NCI-H2227 treated with DMSO at 0.1 percent for 48 hours (cell line): ENCODE results near the gene RALGPS2.
A peak's percentile ranks its signal among the peaks of the same experiment; 100 is the strongest.
"Not testable (repeated sequence)": the region's sequence is repeated elsewhere in the genome, so short reads cannot be mapped to it uniquely, and the experiment has no call there.

ENCODE experiments used
- DNase-seq: peaks from one replicate; lab custom pipeline; 2025; lab: John Stamatoyannopoulos, UW

Gene RALGPS2

DNA sequence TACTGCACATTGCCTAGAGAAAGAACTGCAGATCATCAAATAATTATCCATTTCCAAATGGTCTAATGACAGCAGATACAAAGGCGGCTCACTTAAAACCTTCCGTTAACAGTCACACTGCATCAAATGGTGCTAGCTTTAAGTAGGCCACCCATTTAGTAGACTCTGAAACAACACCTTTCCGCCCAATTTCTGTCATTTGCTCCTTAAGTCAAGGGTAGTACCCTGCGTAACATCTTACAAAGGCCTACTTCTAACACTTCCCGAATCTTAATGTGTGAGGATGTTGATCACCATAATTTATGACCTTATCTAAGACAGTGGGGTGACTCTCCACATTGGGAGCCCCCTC lies 692 bp upstream of the RALGPS2 start:
- DNase-seq, result no peak

DNA sequence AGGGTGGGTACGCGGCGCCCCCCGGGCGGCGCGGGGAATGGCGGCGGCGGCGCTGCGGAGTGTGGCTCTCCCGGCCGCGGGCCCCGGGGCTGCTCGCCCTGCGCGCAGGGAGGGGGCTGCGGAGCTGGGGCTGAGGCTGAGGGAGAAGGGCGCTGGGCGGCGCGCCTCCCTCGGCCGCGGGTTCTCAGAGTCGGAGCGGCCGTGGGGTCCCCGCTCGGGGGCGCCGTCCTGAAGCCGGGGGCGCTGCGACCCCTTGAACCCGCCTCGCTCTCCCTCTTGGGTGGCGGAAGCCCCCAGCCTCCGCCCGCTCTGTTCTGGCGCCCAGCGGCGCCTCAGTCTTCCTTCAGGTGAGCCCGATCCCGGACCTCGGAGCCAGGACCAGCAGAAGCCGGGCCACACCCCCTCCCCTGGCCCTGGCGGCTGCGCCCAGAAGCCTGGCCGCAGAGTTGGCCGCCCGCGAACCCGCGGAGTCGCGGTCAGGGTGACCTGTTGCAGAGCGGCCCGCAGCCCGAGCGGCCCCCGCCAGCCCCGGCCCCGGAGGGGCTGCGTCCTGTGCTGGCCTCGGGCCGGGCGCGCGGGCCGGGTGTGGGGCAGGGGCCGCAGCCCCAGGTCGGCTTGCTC lies 532 bp downstream of the RALGPS2 start:
- no peak for DNase-seq

DNA sequence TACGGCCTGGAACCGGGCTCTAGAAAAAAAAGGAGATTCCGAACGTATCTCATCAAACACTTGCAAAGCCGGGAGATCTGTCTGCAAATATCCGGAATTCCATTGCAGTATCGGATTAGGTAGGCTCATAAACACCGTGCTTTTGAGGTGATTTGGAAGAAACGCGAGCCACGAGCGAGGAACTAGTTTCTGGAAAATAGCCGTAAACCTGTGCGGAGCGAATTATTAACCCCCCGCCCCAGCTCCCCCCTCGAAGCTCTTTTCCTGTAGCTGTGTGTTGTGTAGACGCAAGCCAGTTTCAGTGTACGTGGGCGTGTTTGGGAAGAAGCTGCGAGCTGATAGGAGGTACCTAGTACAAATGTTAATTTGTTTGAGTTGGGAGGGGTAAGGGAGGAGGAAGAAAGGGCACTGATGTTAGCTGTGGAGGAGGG lies 1.1 kb downstream of the RALGPS2 start:
- peak; percentile 77 for DNase-seq

DNA sequence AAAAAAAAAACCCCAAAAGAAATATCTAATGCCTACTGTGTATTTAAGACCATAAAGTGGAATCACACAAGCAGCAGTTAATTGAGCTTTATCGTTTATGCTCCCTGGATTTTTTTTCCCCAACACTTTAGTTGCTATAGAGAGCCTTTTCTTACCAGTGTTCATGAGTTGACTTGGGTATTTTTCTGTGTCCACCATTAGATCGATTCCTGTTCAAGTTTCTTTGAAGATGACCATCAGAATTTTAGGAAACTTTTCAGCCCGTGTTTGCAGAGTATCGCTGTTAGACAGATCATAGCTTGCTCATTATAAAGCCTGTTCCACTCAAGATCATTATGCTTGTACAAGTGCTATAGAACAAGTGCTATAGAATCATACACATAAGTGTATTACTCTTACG lies 1.5 kb downstream of the RALGPS2 start:
- no peak for DNase-seq

DNA sequence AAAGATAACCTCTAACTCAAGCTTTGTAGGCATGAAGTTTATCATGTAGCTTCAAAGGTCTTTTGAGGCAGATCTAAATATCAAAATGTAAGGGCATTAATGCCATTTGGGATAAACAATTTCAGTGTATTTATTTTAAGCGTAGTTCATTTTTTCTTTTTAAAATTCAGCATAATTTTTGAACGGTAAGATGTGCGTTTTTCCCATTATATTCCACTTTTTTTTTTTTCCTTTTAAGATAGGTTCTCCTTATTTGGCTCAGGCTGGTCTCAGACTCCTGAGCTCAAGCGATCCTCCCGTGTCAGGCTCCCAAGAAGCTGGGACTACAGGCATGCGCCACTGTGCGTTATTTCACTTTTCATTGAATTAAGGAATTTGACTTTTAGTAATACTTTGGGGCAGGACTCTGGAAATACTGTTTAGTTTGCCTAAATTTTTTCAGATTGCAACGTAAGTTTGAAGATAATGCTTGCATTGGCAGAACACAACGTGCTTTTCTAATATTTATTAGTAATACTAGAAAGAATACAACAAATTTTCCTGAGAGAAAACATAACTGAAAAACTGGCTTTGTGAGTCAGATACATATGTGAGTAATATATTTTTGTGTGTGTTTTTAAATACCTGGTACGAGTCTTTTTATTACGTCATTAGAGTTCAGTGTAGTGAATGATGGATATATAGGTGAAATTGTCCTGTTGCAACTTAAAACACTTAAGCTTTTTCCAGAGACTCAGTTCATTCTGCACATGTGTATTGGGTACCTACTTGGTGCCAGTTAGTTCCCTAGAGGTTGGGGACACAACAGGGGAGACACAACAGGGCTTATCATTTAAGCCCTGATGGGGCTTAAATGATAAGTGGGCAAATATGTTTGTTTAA lies 2.2 kb downstream of the RALGPS2 start:
- DNase-seq, result no peak

DNA sequence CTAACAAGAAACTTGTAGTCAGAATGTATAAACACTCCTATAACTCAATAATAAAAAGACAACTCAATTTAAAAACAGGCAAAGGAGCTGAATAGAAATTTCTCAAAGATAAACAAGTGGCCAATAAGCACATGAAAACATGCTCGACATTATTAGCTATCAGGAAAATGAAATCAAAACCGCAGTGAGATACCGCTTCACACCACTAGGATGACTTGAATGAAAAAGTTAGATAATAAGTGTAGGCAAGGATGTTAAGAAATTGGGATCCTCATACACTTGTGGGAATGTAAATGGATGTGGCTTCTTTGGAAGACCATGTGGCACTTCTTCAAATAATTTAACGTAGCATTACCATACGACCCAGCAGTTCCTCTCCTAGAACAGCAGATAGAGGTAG lies 8.9 kb downstream of the RALGPS2 start:
- no peak for DNase-seq

DNA sequence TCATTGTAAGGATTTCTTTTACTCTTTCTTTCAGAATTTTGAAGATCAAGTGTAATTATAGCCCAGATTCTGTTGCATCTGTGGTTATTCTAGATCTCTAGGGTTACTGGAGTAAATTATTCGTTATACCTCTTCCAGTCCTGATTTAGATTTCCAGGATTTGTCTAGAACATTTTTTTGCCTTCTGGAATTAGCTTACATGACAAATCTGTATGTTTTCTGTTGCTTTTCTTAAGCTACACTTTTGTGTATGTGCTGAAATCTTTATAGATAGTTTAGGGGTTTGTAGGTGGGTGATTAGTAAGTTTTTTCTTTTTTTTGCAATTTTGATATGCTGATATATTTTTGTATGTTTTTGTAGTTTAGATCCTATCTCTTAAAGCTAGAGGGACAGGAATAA lies 13.7 kb downstream of the RALGPS2 start:
- DNase-seq, result no peak

DNA sequence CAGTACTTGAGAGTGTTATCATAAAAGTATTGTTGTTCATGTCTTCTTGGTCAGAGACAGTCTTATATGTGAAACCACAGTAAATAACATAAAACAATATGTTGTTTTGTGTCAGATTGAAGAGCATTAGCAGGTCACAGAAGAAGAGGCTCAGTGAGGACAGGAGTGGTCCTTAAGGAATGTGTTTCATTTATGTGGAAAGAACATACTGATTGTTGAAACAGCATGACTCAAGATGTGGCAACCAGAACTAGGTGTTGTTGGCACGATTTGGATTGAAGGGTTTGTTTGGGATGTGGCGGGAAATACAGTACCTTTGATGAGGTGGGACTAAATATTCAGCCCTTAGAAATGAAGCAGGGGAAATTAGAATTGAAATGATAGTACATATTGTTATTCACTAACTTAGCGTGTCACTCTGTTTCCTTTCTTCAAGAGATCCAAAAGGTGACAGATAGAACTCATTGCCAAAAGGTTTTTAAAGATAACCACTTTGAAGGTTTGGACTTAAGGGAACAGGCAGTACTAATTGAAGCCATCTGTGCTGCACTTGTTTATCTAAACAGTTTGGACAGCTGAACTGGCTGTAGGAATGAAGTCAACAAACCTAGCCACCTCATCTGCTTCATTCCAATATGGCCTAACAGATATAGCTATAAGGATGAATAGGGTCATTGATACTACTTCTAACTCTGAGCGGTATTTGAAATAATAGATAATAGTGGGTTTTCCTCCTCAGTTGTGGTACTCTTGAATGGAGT lies 14.4 kb downstream of the RALGPS2 start:
- no peak for DNase-seq

DNA sequence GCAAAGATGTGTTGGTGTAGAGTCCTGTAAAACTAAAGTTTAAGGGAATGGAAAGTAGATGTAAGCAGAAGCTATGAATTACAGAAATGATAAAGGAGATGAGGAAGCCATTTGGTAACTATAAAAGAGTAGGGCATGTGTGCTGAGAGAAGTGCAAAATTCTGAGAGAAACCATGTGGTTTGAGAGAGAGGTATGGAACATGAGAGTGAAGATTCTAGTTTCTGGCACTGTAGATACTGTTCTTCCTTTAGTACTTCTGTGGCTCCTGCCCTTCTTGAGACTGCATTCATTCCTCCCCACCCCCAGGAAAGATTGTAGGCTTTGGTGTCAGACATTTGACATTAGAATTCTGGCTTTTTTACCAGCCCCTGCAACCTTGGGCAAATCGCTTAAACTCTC lies 15.4 kb downstream of the RALGPS2 start:
- no peak for DNase-seq

DNA sequence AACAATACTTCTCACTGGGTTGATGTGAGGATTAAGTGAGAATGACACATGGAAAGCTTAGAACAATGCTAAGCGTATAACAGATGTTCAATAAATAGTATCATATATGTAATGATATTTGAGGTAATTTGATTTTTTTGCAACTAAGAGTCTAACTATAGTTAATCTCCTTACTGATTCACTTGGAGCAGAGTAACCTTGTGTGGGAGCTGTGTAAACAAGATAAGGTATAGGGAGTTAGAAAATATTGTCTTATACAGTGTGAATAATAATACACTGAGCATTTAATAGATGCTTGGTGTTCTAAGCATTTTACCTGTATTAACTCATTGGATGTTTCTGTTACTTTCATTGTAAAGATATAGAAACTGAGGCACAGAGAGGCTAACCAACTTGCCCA lies 15.9 kb downstream of the RALGPS2 start:
- DNase-seq, result no peak

DNA sequence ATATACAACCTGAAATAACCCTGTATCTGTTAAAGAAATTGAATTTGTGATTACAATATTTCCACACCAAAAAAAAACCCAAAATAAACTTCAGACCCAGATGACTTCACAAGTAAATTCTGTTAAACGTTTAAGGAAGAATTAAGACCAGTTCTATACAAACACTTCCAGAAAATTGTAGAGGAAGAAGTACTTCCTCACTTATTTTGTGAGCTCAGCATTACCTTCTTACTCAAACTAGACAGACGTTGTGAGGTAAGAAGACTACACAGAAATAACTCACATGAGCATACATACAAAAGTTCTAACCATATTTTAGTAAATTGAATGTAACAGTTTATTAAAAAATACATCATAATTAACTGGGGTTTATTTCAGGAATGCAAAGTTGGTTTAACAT lies 18.8 kb downstream of the RALGPS2 start:
- DNase-seq, result no peak

DNA sequence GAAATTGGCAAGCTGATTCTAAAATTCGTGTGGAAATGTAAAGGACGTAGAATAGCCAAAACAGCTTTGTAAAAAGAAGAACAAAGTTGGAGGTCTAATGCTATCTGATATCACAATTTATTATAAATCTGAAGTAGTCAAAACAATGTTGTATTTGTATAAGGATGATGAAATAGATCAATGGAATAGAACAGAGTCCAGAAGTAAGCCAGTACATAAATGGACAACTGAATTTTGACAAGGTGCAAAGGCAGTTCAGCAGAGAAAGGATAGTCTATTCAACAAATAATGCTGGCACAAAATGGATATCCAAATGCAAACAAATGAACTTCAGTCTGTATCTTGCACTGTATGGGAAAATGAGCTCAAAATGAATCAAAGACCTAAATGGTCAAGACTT lies 20.2 kb downstream of the RALGPS2 start:
- DNase-seq, result no peak

DNA sequence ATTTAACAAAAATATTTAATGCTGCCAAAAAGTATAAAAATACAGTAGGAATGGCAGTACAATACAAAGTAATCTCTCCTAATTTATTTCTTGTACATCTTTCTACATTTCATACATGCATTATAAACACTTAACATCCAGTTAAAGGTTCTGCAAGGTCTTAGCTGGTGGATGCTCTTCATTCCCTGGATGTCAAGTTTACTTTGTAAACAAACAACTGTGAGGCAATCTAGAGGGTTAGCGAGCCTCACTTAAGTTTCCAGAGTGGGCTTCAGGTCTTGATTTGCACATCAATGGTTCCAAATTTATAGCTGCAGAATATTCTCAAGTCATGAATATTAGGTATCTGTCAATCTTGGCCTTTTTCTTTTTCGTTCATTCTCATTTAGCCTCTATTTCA lies 21.3 kb downstream of the RALGPS2 start:
- no peak for DNase-seq

DNA sequence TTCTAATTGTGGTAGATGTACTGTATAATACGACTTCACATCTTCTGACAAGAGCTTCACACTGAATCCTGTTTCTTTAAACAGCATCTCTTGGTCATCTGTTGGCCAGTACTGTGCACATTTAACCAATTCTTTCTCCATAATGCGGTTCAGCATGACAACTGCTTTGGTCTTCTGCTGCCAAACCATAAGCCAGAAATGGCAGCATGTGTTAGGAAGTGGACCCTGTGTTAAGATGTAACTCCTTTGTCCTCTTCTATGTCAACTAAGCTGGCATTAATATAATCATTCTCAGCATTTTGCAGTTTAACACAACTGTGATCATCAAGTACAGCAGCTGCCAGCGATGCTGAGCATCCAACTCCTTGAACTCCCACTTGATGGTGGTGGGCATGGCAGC lies 22.3 kb downstream of the RALGPS2 start:
- not testable (repeated sequence) for DNase-seq

DNA sequence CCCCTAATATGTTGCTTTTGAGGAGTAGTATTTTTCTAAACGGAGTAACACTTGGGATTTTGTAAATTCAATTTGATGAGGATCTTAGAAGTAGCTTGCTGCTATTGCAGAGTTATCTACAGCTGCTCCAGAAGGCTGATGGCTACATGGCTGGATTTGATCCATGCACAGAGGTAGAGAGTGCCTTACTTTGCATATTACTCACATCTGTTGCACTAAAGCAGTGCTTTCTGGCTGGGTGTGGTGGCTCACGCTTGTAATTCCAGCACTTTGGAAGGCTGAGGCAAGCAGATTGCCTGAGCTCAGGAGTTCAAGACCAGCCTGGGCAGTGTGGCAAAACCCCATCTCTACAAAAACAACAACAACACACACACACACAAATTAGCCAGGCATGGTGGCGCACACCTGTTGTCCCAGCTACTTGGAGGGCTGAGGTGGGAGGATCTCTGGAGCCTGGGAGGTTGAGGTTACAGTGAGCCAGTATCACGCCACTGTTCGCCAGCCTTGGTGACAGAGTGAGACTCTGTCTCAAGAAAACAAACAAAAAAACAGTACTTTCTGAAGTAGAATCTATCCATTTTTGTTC lies 24.6 kb downstream of the RALGPS2 start:
- no peak for DNase-seq

DNA sequence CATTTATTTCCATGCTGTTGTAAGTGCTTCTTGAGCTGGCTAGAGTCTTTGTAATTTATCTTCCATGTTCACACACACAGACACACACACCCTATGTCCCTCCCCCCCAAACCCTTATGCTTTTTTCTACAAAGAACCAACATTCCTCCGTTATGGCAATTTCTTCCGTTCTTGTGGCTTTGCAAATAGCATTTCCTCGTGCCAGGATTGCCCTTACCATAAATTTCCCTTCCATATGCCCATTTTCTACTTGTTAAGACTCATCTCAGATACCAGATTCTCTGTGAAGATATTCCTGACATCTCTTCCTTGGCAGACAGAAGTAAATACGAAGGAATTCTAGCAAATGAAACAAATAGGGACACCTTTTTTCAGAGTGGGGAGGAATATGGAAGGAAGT lies 26.0 kb downstream of the RALGPS2 start:
- DNase-seq, result no peak

DNA sequence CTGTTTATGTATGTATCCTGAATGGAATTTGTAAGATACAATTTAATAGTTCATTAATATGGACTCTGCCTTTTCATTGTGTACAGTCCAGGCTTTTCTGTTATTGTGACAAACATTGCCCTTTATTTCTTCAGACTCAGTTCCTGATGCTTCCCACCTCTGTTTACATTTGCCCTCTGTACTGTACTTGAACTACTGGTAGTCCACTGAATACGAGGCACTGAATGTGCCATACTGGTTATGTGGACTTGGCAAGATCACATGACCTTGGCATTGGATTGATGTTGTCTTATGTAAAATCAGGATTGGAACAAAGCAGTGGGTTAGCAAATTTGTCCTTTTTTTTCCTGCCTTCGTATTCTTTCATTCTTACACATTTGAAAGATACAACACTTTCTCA lies 27.8 kb downstream of the RALGPS2 start:
- DNase-seq, result no peak

DNA sequence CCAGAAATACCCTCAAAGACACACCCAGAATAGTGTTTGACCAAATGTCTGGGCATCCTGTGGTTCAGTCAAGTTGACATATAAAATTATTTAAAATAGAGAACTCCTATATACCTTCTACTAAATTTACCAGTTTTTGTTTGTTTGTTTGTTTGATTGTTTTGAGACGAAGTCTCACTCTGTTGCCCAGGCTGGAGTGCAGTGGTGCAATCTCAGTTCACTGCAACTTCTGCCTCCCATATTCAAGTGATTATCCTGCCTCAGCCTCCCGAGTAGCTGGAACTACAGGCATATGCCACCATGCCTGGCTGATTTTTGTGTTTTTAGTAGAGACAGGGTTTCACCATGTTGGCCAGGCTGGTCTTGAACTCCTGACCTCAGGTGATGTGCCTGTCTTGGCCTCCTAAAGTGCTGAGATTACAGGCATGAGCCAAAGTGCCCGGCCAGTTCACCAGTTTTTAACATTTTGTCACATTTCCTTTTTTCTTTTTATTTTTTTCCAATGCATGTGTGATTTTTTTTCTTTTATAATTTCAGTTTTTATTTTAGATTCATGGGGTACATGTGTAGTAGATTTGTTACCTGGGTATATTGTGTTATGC lies 29.7 kb downstream of the RALGPS2 start:
- not testable (repeated sequence) for DNase-seq

DNA sequence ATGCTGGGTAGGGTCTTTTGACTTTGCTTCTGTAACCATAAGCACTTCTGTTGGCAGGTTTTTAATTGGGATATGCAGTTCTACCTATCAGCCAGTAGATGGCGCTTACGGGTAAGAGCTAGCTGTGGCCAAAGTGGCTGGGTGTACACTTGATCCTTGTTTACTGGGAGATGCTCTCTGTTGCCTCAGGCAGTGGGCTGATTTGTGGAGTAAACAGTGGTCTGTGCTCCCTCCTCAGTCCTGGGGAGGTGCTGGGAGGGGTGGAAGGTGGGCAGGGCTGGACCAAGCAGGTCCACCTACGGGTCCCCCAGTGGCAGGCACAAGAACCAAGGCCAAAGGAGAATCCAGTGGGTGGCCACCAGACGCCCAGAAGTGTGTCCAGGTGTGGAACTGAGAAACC lies 43.4 kb downstream of the RALGPS2 start:
- DNase-seq, result no peak

DNA sequence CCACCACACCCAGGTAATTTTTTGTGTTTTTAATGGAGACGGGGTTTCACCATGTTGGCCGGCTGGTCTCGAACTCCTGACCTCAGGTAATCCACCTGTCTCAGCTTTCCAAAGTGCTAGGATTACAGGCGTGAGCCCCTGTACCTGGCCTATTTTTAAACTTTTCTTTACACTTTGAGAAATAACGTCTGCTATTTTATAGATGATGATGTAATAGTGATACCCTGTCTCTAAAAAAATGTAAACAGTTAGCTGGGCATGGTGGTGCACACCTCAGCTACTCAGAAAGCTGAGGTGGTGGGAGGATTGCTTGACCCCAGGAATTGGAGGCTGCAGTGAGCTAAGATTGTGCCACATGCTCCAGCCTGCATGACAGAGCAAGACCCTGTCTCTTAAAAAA lies 47.9 kb downstream of the RALGPS2 start:
- no peak for DNase-seq

DNA sequence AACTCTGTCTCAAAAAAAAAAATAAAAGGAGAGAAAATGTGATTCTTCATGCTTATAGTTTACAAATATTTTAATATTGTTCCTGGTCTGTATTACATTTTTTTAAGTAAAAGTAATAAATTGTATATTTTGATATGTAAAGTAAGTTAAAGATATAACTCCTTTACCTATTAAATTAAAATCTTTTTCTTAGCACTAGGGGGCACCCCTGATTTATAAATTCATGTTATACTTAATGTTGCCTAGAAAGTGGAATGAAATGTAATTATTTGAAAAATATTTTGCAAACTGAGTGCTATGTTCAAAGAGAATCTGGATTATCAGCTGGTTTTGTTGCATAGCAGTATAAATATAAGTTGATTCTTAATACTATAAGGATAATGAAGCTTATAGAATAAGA lies 49.2 kb downstream of the RALGPS2 start:
- peak; percentile 9 for DNase-seq

DNA sequence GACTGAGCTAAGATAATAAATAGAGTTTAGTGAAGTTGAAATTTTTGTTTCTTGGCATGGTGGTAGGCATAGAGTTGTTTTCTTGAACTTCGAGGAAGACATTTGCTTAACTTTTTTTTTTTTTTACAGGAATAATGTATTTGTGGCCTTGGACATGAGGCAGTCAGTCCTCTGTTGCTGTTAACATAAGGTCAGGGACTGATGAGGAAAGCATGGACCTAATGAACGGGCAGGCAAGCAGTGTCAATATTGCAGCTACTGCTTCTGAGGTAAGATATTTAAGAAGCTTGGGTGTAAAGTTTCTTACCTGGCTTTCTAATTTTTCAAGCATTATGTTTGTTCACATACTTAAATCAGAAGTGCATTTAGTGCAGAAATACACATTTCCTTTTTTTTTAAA lies 51.5 kb downstream of the RALGPS2 start:
- DNase-seq, result no peak
